ENCODE data around the gene ST14.

DNA sequence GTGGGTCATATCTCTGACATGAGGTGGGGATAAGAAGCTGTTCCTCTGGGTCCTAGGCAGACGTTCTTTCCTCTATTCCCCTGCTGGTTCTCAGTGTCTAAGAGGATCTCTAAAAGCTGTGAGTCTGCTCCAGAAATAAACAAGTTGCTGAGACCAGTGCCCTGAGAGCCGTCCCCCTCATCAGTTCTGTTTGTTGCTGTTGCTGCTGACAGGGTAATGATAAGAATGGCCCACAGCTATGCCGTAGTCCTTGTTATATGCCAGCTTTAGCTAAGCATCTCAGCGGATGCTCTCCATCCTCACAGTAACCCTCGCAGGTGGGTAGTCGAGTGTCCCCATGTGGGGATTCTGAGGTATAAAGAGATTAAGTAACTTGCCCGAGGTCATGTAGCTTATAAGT is 23.5 kb upstream of the ST14 start:
- TF ChIP-seq POLR2A (IDR thresholded peaks at IDR 0.05), result no peak
- TF ChIP-seq, protein P1, sequence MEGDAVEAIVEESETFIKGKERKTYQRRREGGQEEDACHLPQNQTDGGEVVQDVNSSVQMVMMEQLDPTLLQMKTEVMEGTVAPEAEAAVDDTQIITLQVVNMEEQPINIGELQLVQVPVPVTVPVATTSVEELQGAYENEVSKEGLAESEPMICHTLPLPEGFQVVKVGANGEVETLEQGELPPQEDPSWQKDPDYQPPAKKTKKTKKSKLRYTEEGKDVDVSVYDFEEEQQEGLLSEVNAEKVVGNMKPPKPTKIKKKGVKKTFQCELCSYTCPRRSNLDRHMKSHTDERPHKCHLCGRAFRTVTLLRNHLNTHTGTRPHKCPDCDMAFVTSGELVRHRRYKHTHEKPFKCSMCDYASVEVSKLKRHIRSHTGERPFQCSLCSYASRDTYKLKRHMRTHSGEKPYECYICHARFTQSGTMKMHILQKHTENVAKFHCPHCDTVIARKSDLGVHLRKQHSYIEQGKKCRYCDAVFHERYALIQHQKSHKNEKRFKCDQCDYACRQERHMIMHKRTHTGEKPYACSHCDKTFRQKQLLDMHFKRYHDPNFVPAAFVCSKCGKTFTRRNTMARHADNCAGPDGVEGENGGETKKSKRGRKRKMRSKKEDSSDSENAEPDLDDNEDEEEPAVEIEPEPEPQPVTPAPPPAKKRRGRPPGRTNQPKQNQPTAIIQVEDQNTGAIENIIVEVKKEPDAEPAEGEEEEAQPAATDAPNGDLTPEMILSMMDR (IDR thresholded peaks at IDR 0.05), result no peak
